SU-DHL-6 (cell line): ENCODE data around the gene GJC2.

ENCODE experiments used
- H2AFZ ChIP-seq: fragments of 200-600 bp; sonication (generic); 2 replicates; pipeline ENCODE4 v1.6.1; 2014; ENCODE audit warnings: low read depth, mild to moderate bottlenecking, moderate library complexity, mixed read lengths, antibody characterized with exemption, low read length; ENCODE audit not compliant: severe bottlenecking
- H3F3A ChIP-seq: fragments of 200-600 bp; shearing (Covaris generic); 2 replicates; pipeline ENCODE4 v1.6.0; 2016; ENCODE audit warnings: antibody characterized with exemption, mild to moderate bottlenecking; ENCODE audit not compliant: insufficient read depth
- H3K27ac ChIP-seq: fragments of 200-600 bp; sonication (generic); 2 replicates; pipeline ENCODE4 v1.5.1; 2016; ENCODE audit warnings: low read depth, mild to moderate bottlenecking, low read length, moderate library complexity, mixed read lengths
- H3K27me3 ChIP-seq: fragments of 200-600 bp; sonication (generic), shearing (Covaris generic); 2 replicates; pipeline ENCODE4 v1.6.0; 2014; ENCODE audit warnings: mild to moderate bottlenecking, low read length
- H3K36me3 ChIP-seq: fragments of 200-600 bp; sonication (generic); 2 replicates; pipeline ENCODE4 v1.6.1; 2014; ENCODE audit warnings: mild to moderate bottlenecking, low read length, mixed read lengths
- H3K4me2 ChIP-seq: fragments of 300-600, 200-600 bp; shearing (Covaris generic), sonication (generic); 2 replicates; pipeline ENCODE4 v1.6.0; 2014; ENCODE audit warnings: low read length, low read depth, mild to moderate bottlenecking; ENCODE audit not compliant: poor library complexity, severe bottlenecking
- H3K4me3 ChIP-seq: fragments of 200-600 bp; sonication (generic); 2 replicates; pipeline ENCODE4 v1.5.1; 2014; ENCODE audit warnings: antibody characterized with exemption, low read length, mild to moderate bottlenecking, mixed read lengths; ENCODE audit not compliant: insufficient read depth, poor library complexity, severe bottlenecking
- H3K79me2 ChIP-seq: fragments of 200-600 bp; sonication (generic); 2 replicates; pipeline ENCODE4 v1.6.1; 2014; ENCODE audit warnings: mild to moderate bottlenecking, low read length, moderate library complexity; ENCODE audit not compliant: insufficient read depth
- H3K9ac ChIP-seq: fragments of 200-600 bp; sonication (generic); 2 replicates; pipeline ENCODE4 v1.7.0; 2014; ENCODE audit warnings: mild to moderate bottlenecking, low read length
- H3K9me2 ChIP-seq: fragments of 200-600 bp; sonication (generic); replicated peaks from 2 replicates; pipeline ENCODE4 v1.6.1; 2014; ENCODE audit warnings: low read length; ENCODE audit not compliant: insufficient read depth
- H3K9me3 ChIP-seq: fragments of 200-600 bp; sonication (generic); 2 replicates; pipeline ENCODE4 v1.6.1; 2014; ENCODE audit warnings: low read length, mixed read lengths; ENCODE audit not compliant: insufficient read depth
- H4K20me1 ChIP-seq: fragments of 200-600 bp; sonication (generic); 2 replicates; pipeline ENCODE4 v1.6.1; 2014; ENCODE audit warnings: low read depth, mild to moderate bottlenecking, antibody characterized with exemption, low read length, moderate library complexity, mixed read lengths
- CTCF ChIP-seq: fragments of 200-600 bp; sonication (generic); IDR thresholded peaks from one replicate; pipeline ENCODE4 v1.5.1; 2017; ENCODE audit warnings: antibody characterized with exemption, mild to moderate bottlenecking, low read length, moderate library complexity; ENCODE audit not compliant: insufficient read depth, poor library complexity, severe bottlenecking
- EZH2phosphoT487 ChIP-seq: fragments of 200-600 bp; sonication (generic), shearing (Covaris generic); conservative IDR thresholded peaks from 2 replicates; pipeline ENCODE4 v1.6.1; 2018; ENCODE audit warnings: mild to moderate bottlenecking, antibody characterized with exemption, low read length, moderate library complexity, mixed read lengths

The GJC2 gene

GRCh38 chr1:228105270-228105995, 44.3 kb upstream of the GJC2 start:
- peaks cover 13% of the 10 kb centered on the region; the same call in 1 of the 2 replicates for H3K79me2 ChIP-seq
- H3K27me3 ChIP-seq = no peaks in the 10 kb centered on the region
- no peak overlapping the region for H3K9ac ChIP-seq
- no peak overlapping the region for H3K4me3 ChIP-seq
- H3K36me3 ChIP-seq = no peaks in the 10 kb centered on the region
- TF ChIP-seq EZH2phosphoT487 (no peak), CTCF (no peak)
- no peak overlapping the region for H3K4me2 ChIP-seq
- no peaks in the 10 kb centered on the region for H3K9me3 ChIP-seq
- H2AFZ ChIP-seq = no peak overlapping the region
- H3K9me2 ChIP-seq = no peaks in the 10 kb centered on the region
- H3F3A ChIP-seq = peaks cover 21% of the 10 kb centered on the region
- H4K20me1 ChIP-seq = no peaks in the 10 kb centered on the region
- no peak overlapping the region for H3K27ac ChIP-seq

- Histone ChIP-seq H2AFZ (no peak overlapping the region), H4K20me1 (no peaks in the 10 kb centered on the region), H3K4me3 (no peak overlapping the region), H3K4me2 (no peak overlapping the region), H3F3A (peaks cover 14% of the 10 kb centered on the region), H3K36me3 (no peaks in the 10 kb centered on the region), H3K9ac (no peak overlapping the region), H3K9me2 (no peaks in the 10 kb centered on the region), H3K27me3 (no peaks in the 10 kb centered on the region), H3K9me3 (no peaks in the 10 kb centered on the region), H3K79me2 (peaks cover 13% of the 10 kb centered on the region; the same call in 1 of the 2 replicates), H3K27ac (no peak overlapping the region)
- no peak for TF ChIP-seq EZH2phosphoT487
- TF ChIP-seq CTCF = no peak
Measured at GRCh38 chr1:228105996-228106799, 43.5 kb upstream of the GJC2 start.

GRCh38 chr1:228106800-228107054, 43.0 kb upstream of the GJC2 start:
- H4K20me1 ChIP-seq = no peaks in the 10 kb centered on the region
- H3K9ac ChIP-seq = no peak overlapping the region
- H3K27me3 ChIP-seq = no peaks in the 10 kb centered on the region
- H3K9me2 ChIP-seq = no peaks in the 10 kb centered on the region
- TF ChIP-seq EZH2phosphoT487 = no peak
- no peak for TF ChIP-seq CTCF
- no peak overlapping the region for H3K4me2 ChIP-seq
- H3K79me2 ChIP-seq = peaks cover 13% of the 10 kb centered on the region; the same call in 1 of the 2 replicates
- H3F3A ChIP-seq = peaks cover 8% of the 10 kb centered on the region
- no peaks in the 10 kb centered on the region for H3K9me3 ChIP-seq
- no peaks in the 10 kb centered on the region for H3K36me3 ChIP-seq
- no peak overlapping the region for H2AFZ ChIP-seq
- H3K4me3 ChIP-seq = no peak overlapping the region
- no peak overlapping the region for H3K27ac ChIP-seq
